Peyer's patch (tissue), 4 donors: ENCODE data around the gene MAD1L1. TPM values are rescaled to one million over a fixed set of nuclear protein-coding genes. Genes with fewer than 3 reads are reported as not detected.

Experiments used
- DNase-seq, 3 donors: peaks; one replicate each; pipeline ENCODE4 v3.0.0-alpha.2; 2017 to 2019
- H3K27ac ChIP-seq, 4 donors: fragments of 200-600 bp; sonication (generic); one replicate each; pipeline ENCODE4 v1.5.1; 2016 to 2019
- H3K27me3 ChIP-seq, 2 donors: fragments of 200-600 bp; sonication (generic); one replicate each; pipeline ENCODE4 v1.5.1; 2019
- H3K36me3 ChIP-seq, 3 donors: fragments of 200-600 bp; sonication (generic); one replicate each; pipeline ENCODE4 v1.5.1; 2016 to 2019
- H3K4me1 ChIP-seq, 4 donors: fragments of 200-600 bp; sonication (generic); one replicate each; pipeline ENCODE4 v1.5.1; 2016 to 2019
- H3K4me3 ChIP-seq, 4 donors: fragments of 200-600 bp; sonication (generic); 1 replicate in 3 of 4; 2 replicates in 1 of 4; pipeline ENCODE4 v1.5.1; 2016 to 2019; ENCODE audit warnings: mild to moderate bottlenecking in 1 of 4
- H3K9me3 ChIP-seq, 4 donors: fragments of 200-600 bp; sonication (generic); one replicate each; pipeline ENCODE4 v1.5.1; 2016 to 2019; ENCODE audit warnings: mild to moderate bottlenecking in 1 of 4
- POLR2A ChIP-seq, 2 donors: fragments of 450-650 bp; IDR thresholded peaks; one replicate each; pipeline ENCODE4 v1.5.1; 2017; ENCODE audit warnings: antibody characterized with exemption in 2 of 2, mild to moderate bottlenecking in 2 of 2, moderate library complexity in 2 of 2
- total RNA-seq, 4 donors: library from RNA; depleted of rRNA; stranded (reverse); fragments of >200 nt; gene quantifications; one replicate each; pipeline ENCODE4 v1.1.0, GENCODE V29; 2016
- TF ChIP-seq, protein P1 (sequence below), 6 experiments: fragments of 450-650 bp in 4 of 6; fragments of 200-600 bp in 2 of 6; sonication (generic) in 1 of 6; IDR thresholded peaks; one replicate each; pipeline ENCODE4 v1.5.1; 2017 to 2019; ENCODE audit warnings: antibody characterized with exemption in 6 of 6, mild to moderate bottlenecking in 3 of 6, moderate library complexity in 1 of 6

Gene MAD1L1
- total RNA-seq, 4 donors from 2014 or later = 43.9 to 417 (median 59.1) TPM

DNA sequence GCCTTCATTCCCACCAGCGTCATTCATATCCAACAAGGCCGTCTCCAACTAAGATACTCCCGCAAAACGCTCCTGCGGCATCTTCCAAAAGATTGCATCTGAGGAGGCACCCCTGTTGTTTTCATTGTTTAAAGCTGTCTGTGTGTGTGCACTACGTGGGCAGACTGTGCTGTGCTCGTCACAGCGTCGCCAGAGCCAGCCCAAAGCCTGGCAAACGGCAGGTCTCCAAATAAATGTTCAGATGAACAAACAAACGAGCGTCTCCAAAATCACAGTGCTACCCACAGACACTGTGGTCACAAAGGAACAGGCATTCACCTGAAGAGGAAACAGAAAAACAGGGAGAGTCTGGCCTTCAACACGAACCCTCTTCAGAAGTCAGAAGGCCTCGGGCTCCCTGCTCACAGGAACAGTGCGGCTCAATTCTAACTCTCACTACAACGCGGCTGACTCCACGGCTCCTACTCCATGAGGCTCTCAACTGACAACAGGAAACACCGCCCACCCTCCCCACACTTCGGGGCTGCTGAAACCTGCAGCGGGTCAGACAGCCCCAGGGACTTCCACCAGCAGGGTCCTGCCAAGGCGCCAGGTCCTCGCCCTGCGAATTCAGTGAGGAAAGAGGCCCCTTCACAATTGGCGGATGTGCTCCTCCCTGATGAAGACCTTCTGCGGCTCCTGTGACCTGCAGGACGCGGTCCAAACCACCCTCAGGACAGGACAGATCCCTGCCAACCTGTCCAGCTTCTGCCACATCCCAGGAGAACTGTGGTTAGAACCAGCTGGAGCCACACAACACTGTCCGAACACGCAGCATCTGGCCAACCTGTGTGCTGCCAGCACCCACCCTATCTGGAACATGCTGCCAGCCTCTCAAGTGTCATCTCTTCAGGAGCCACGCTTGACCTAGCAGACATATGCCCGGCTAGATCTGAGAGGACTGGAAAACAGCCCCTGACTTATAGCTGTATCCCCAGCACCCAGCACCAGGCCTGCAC, 36.1 kb downstream of the MAD1L1 start:
- no peak overlapping the region for H3K4me3 ChIP-seq
- TF ChIP-seq, protein P1, sequence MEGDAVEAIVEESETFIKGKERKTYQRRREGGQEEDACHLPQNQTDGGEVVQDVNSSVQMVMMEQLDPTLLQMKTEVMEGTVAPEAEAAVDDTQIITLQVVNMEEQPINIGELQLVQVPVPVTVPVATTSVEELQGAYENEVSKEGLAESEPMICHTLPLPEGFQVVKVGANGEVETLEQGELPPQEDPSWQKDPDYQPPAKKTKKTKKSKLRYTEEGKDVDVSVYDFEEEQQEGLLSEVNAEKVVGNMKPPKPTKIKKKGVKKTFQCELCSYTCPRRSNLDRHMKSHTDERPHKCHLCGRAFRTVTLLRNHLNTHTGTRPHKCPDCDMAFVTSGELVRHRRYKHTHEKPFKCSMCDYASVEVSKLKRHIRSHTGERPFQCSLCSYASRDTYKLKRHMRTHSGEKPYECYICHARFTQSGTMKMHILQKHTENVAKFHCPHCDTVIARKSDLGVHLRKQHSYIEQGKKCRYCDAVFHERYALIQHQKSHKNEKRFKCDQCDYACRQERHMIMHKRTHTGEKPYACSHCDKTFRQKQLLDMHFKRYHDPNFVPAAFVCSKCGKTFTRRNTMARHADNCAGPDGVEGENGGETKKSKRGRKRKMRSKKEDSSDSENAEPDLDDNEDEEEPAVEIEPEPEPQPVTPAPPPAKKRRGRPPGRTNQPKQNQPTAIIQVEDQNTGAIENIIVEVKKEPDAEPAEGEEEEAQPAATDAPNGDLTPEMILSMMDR (IDR thresholded peaks at IDR 0.05) = no peak
- TF ChIP-seq POLR2A (IDR thresholded peaks at IDR 0.05) = no peak
- H3K27ac ChIP-seq = no peak overlapping the region
- peaks cover 0 to 26% (median 0%) of the 10 kb centered on the region in 3 donors for H3K36me3 ChIP-seq
- peaks cover 0 to 6% (median 0%) of the 10 kb centered on the region in 4 donors for H3K9me3 ChIP-seq
- no peaks in the 10 kb centered on the region for H3K4me1 ChIP-seq
- DNase-seq = no peak
- no peaks in the 10 kb centered on the region for H3K27me3 ChIP-seq

DNA sequence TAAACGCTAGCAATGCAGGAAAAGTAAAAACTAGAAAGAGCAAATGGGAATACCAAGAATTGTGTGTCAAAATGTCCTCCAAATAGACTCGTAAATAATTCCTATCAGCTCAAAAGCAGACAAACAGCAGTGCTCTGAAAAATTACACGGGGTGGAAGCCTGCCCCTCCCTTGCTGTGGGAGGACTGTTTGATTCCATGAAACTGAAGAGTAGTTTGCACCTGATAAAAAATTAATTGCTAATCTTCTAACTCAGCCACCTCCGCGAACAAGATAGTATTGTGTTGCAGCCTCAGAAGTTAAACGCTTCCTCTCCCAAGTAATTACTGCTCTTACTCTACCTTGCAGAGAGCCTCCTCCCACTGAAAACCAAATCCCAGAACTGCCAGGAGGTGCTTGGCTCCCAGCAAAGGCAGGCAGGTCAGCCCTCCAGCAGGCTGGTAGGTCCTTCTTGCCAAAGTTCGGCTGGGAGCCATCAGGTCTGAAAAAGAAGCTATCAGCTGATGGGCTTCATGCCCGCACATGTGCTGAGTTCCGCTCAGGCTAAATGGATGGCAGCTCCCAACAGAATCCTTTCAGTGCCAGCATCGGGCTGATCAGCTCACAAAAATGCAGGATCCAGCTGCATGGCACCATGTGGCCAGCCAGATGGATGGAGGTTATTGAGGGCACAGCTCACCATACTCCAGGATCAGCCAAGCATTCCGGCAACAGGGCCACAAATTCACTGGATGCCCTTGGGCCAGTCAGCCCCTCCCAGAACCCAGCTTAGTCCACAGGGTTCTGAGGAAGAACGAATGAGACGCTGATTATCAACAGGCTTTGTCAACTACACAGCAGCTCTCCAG, 37.1 kb downstream of the MAD1L1 start:
- peaks cover 0 to 24% (median 0%) of the 10 kb centered on the region in 3 donors for H3K36me3 ChIP-seq
- H3K27me3 ChIP-seq = no peaks in the 10 kb centered on the region
- no peak for DNase-seq
- TF ChIP-seq, protein P1 (IDR thresholded peaks at IDR 0.05) = no peak
- TF ChIP-seq POLR2A (IDR thresholded peaks at IDR 0.05) = no peak
- H3K4me1 ChIP-seq = no peaks in the 10 kb centered on the region
- H3K27ac ChIP-seq = no peak overlapping the region
- H3K9me3 ChIP-seq = peaks cover 0 to 6% (median 0%) of the 10 kb centered on the region in 4 donors
- H3K4me3 ChIP-seq = no peak overlapping the region

DNA sequence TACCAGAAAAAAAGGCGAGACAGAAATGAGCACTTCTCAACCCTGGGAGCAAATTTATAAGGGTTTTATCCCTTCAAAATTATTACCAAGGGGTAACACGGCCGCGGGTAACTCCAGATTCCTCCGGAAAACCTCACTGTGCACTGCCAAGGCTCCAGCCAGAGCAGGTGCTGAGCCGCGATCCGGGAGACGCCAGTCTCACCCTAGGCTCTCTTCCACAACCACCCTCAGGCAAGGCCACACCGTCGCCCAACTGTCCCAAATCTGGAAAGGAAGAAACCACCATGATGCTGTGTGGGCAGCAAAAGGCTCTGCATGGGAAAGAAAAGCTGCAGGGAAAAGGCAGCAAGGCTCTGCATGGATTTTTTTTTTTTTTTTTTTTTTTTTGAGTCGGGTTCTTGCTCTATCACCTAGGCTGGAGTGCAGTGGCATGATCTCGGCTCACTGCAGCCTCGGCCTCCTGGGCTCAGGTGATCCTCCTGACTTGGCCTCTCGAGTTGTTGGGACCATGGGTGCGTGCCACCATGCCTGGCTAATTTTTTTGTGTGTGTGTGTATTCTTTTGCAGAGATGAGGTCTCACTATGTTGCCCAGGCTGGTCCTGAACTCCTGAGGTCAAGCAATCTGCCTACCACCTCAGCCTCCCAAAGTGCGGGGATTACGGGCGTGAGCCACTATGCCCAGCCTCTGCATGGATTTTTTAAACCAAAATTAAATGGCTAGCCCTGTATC, 39.0 kb downstream of the MAD1L1 start:
- no peak for TF ChIP-seq POLR2A (IDR thresholded peaks at IDR 0.05)
- TF ChIP-seq, protein P1 (IDR thresholded peaks at IDR 0.05) = no peak
- no peaks in the 10 kb centered on the region for H3K27me3 ChIP-seq
- no peak overlapping the region for H3K27ac ChIP-seq
- no peak for DNase-seq
- no peak overlapping the region for H3K4me3 ChIP-seq
- peaks cover 0 to 5% (median 0%) of the 10 kb centered on the region in 3 donors for H3K36me3 ChIP-seq
- H3K4me1 ChIP-seq = no peaks in the 10 kb centered on the region
- peaks cover 0 to 6% (median 0%) of the 10 kb centered on the region in 4 donors for H3K9me3 ChIP-seq

DNA sequence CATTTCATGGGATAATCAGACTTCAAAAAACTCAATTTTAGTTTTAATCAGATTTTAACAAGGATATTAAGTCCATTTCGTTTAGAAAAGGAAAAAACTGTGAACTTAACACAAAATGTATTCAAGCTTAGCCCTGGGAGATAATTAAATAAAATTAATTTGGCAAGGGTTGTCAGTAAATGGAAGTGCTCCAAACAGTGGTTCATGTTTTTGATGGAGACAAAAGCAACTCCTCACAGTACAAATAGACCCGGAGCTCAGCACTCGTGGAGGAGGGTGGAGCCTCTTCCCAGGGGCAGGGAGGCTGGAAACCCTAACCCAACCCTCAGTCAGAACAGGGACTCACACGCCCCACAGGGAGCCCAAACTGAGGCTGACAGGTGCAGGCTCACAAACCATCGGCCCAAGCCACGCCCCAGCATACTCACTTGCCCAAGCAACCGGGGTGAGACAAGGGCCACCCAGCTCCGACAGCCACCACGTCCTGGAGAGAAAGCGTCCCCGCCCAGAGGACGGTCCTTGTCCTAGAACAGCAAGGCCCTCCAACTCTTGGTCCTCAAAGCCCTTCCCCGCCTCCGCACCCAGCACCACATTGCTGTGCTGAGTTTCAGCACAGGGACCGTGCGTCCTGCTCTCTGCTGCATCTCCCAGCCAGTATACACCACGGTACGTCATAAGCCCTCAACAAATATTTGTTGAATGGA, 39.8 kb downstream of the MAD1L1 start:
- no peaks in the 10 kb centered on the region for H3K27me3 ChIP-seq
- H3K4me1 ChIP-seq = no peaks in the 10 kb centered on the region
- no peak for TF ChIP-seq POLR2A (IDR thresholded peaks at IDR 0.05)
- TF ChIP-seq, protein P1 (IDR thresholded peaks at IDR 0.05) = no peak
- H3K4me3 ChIP-seq = no peak overlapping the region
- no peaks in the 10 kb centered on the region for H3K36me3 ChIP-seq
- H3K9me3 ChIP-seq = peaks cover 0 to 6% (median 0%) of the 10 kb centered on the region in 4 donors
- DNase-seq = no peak
- H3K27ac ChIP-seq = no peak overlapping the region
